ENCODE data around the gene STXBP5.

STXBP5 gene

DNA sequence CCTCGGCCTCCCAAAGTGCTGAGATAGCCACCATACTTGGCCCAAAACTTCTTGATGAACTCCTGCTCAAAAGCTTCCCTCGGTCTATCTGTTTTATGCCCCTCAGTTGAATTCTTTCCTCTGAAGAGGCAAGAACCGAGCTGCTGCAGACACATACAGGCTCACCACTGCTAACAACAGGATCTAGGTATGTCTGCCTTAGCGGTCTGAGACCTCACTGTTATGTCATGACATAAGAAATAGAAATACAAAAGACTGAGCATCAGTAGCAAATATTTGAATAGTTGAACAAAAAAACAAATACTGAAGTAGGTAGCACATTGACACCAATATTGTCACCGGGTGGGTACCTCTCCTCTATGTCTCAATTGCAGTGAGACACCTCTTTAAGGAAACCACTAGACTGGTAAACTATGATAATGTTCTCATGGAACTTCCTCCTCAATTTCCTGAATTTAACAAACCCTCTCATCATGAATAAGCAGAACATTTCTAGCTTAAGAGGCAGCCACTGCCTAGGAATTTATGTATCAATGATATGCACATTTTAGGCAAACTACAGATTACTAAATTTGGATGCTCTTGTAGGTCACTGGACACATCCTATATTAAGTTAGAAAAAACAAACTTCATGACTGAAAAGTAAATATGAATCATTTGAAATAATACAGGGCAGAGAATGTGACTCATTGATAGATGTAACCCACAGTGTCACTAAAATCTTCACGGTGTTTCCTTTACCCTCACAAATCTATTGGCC lies 9.4 kb upstream of the STXBP5 start:
- TF ChIP-seq POLR2A (IDR thresholded peaks at IDR 0.05; ENCODE audit: low read length) (no peak), GATA1 (IDR thresholded peaks at IDR 0.05; ENCODE audit: low read depth, low read length) (no peak)
- DNase-seq, result peak in 1 of 2 experiments; percentile 48

DNA sequence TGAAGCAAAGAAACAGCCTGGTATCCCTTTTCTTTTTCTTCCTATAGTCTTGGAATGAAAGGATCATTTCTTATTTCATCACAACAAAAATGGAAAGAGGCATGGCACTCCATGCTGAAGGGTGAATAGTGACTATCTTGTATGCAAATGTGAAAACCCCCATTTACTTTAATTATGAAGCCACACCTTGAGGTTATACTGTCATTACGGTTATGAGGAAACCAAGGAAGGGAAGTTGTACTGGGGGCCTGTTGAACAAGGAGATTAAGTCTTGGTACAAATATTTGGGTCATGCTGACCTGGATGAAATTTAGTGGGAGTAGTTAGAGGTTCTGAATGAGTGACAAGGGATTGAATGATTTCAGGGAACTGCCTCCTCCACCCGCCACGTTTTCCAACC lies 8.7 kb upstream of the STXBP5 start:
- TF ChIP-seq GATA1 (IDR thresholded peaks at IDR 0.05; ENCODE audit: low read depth, low read length), result no peak
- no peak for TF ChIP-seq POLR2A (IDR thresholded peaks at IDR 0.05; ENCODE audit: low read length)
- peak in 1 of 2 experiments; percentile 32 for DNase-seq

DNA sequence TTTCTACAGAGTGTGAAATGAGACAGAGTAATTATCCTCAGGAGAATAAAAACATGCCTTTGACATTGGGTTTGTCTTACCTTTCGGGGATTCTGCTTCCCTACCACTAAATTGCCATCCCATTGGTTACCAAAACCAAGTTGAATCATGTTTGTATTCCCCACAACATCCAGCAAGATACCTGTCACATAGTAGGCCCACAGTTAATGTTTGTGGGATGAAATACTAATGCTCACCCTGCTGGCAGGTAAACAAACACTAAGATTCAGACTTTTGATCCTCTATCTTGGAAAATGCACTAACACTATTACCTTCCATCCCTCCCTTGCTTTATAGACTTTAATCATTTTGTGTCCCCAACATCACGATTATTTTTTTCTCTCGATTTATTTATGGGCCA lies 8.2 kb upstream of the STXBP5 start:
- TF ChIP-seq POLR2A (IDR thresholded peaks at IDR 0.05; ENCODE audit: low read length) (no peak), GATA1 (IDR thresholded peaks at IDR 0.05; ENCODE audit: low read depth, low read length) (no peak)
- no peak for DNase-seq

DNA sequence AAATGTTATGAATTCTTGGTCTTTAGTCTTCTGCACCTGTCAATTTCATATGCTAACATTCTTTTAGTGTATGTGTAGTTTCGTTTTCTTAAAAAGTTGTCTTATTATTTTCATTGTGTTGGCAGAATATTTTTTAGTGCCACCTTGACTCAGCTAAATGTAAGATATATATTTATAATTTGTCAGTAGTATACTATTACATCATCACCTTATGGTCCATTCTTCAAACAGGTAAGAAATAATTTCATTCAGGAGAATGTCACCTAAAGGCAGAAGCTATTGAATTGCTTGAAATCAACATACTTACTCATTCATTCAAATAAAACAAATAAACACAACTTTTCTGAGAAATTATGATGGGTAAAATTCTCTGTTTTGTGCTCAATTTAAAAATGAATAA lies 3.5 kb upstream of the STXBP5 start:
- DNase-seq, result no peak
- TF ChIP-seq POLR2A (IDR thresholded peaks at IDR 0.05; ENCODE audit: low read length) (no peak), GATA1 (IDR thresholded peaks at IDR 0.05; ENCODE audit: low read depth, low read length) (no peak)

DNA sequence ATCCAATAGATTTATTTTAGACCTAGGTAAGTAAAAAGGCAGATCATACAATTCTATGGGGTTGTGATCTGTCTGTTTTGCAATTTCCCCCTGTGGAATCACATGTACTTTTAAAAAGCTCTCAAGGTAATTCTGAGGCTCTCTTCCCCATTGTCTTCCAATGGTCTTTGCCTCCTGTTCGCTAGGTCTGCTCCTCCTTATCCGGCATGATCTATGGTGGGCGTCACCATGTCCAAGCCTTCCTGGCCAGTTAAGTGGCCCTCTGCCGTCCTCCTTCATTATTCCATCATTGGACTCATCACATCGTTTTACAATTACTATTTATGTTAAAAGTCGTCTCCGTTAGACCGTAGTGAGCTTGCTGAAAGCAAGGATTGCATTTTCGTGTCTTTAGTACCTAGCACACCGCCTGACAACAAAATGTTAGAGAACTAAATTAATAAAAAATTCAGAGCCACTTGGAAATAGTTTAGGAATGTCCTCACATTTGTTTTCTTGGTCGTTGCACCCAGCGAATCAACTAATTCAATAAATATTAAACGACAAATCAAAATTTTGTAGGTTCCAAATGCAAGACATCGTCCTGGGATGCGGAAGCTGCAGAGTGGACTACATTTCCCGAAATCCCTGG lies 2.2 kb upstream of the STXBP5 start:
- DNase-seq, result peak; percentile 68 to 73
- no peak for TF ChIP-seq POLR2A (IDR thresholded peaks at IDR 0.05; ENCODE audit: low read length)
- no peak for TF ChIP-seq GATA1 (IDR thresholded peaks at IDR 0.05; ENCODE audit: low read depth, low read length)

DNA sequence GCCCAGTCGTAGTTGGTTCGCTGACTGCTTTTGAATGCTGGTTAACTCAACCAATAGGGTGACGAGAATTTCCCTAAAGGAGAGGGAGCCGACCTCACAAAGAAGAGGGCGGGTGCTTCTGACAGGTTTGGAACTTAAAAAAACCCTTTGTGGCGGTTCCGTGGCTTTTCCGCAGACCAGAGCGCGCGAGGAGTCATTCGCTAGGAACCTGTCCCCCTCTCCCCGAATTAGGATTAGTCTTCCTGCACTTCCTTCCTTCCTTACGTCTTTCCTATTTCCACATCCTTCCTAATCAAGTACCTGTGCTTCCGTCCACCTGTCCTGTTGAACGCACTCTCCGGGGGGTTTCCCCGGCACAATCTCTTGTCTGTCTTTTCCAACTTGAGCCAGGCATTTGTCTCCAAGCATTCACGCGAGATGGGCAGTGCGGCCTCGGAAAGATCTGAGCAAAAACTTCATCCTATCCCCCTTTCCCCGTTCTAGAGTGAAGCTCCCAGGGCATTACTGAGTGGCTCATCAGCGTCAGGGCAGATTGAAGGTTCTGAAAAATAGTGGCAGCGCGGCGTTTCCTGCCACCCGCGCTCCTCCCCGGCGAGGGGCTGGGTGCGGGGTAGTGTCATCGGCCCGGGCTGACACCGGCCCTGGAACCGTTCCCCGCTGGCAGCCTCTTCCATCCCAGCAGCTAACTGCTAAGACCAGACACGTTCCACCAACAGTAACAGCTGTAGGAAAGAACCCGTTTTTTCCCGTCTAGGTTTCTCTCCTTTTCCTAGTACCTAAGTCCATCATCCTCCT lies 1.5 kb upstream of the STXBP5 start:
- peak; percentile 96 for DNase-seq
- TF ChIP-seq POLR2A (IDR thresholded peaks at IDR 0.05; ENCODE audit: low read length) (peak; percentile 98), GATA1 (IDR thresholded peaks at IDR 0.05; ENCODE audit: low read depth, low read length) (no peak)

DNA sequence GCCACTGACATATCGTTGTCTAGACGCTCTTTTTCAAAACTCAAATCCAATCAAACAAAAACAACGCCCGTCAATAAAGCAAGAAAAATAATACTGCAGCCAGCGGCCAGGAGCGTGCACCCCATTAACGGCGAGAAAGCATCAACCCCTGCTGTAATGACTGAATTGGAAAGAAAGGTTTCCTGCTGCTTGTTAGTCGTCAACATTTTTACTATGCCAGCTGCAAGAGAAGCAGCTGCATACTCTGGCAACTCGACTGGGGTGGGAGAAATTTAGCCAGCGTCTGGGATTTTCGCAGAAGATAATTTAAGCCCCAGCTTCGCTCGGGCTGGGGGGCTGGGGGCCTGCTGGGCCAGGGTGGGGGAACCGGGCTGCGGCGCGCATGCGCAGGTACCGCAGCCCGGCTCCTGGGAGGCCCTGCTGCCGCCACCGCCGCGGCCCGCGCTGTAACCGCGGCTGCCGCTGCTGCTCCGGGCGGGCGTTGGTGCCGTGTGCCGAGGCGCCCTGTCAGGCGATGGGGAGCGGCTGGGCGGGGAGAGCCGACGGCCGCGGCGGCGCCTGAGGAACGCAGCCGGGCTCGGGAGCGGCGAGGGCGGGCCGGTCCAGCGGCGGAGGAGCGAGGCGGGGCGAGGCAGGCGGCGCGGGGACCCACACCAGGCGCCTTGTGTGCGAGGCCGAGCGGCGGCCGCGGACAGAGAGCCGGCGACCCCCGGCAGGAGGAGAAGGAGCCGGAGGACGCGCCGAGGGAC lies 732 bp upstream of the STXBP5 start:
- peak; percentile 91 to 95 for DNase-seq

DNA sequence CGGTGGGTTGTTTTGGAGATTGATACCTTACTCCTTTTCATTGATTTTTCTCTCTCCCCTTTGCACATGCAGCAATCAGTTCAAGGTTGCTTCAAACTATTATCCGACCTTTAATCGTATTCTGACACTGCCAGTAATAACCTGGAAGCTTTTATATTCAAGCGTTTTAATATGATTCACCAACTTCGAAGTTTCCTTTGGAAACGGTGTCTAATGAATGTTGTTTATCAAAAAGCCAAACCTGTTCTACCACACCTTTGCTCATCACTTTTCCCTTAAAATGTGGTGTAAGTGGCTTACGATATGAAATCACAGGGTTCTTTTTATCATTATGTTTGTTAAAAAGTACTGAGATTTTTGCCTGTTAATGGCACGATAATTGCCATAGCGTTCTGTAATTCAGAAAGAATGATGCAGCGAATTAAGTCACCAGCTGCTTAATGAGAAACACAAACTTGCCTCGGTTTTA lies 660 bp downstream of the STXBP5 start:
- peak; percentile 70 to 75 for DNase-seq
- no peak for TF ChIP-seq GATA1 (IDR thresholded peaks at IDR 0.05; ENCODE audit: low read depth, low read length)
- no peak for TF ChIP-seq POLR2A (IDR thresholded peaks at IDR 0.05; ENCODE audit: low read length)

More for the DNA sequence above, 732 bp upstream of the STXBP5 start:
- TF ChIP-seq POLR2A (IDR thresholded peaks at IDR 0.05; ENCODE audit: low read length) (no peak), GATA1 (IDR thresholded peaks at IDR 0.05; ENCODE audit: low read depth, low read length) (no peak)

DNA sequence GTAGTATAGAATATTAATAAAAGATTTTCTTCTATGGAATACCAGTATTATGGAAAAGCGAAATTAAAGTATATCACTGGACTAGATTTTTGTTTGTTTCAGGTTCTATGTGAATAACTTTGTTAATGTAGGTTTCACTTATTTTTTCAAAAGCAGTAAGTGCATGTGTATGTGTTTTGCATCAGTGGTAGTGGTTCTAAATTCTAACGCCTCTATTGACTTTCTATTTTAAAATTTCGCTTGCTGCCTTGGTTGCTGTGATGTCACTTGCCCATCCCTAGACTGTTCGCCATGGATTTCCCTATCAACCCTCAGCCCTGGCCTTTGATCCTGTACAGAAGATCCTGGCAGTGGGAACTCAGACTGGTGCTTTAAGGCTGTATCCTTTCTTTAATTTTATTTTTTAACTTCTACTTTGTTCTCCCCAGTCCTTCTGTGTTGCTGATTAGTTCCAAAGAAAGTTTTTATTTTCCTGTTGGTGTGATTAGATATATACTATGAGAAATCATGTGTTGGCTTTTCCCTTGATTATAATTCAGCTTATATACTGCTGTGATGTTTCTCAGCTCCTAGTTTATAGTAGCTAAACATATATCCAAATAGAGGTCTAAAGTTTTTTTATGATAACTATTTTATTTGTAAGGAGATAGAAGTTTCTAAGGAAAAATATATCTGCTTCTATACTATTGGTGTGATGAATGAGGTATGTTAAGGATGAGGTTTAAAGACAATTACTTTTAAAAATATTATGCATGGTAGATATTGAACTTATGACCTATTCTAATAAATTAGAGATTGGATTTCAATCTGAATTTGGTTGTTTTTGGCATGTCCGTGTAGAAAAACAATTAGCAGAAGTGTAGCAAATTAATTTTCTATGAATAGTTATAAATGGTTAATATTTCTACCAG lies 1.7 kb downstream of the STXBP5 start:
- peak; percentile 10 to 64 for DNase-seq

DNA sequence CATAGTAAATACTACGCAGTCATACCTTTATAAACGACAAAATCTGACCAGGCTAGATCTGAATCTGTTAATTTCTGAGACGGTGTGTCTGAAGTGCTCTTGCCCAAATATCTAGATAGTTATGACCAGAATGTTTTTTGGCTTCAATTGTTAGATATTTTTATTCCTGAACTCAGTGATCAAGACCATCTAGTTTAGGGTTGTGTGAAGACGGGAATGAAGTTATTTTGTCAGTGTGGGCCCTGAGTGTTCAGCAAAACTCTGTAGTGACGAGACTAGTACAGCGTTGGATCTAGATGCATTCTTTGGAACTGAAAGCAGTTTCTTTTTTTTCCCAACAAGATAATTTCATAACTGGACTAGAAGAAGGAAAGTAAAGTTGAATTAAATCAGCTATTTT lies 3.1 kb downstream of the STXBP5 start:
- peak in 1 of 2 experiments; percentile 24 for DNase-seq
- TF ChIP-seq POLR2A (IDR thresholded peaks at IDR 0.05; ENCODE audit: low read length), result no peak
- no peak for TF ChIP-seq GATA1 (IDR thresholded peaks at IDR 0.05; ENCODE audit: low read depth, low read length)

More for the DNA sequence above, 1.7 kb downstream of the STXBP5 start:
- TF ChIP-seq GATA1 (IDR thresholded peaks at IDR 0.05; ENCODE audit: low read depth, low read length) (no peak), POLR2A (IDR thresholded peaks at IDR 0.05; ENCODE audit: low read length) (no peak)

DNA sequence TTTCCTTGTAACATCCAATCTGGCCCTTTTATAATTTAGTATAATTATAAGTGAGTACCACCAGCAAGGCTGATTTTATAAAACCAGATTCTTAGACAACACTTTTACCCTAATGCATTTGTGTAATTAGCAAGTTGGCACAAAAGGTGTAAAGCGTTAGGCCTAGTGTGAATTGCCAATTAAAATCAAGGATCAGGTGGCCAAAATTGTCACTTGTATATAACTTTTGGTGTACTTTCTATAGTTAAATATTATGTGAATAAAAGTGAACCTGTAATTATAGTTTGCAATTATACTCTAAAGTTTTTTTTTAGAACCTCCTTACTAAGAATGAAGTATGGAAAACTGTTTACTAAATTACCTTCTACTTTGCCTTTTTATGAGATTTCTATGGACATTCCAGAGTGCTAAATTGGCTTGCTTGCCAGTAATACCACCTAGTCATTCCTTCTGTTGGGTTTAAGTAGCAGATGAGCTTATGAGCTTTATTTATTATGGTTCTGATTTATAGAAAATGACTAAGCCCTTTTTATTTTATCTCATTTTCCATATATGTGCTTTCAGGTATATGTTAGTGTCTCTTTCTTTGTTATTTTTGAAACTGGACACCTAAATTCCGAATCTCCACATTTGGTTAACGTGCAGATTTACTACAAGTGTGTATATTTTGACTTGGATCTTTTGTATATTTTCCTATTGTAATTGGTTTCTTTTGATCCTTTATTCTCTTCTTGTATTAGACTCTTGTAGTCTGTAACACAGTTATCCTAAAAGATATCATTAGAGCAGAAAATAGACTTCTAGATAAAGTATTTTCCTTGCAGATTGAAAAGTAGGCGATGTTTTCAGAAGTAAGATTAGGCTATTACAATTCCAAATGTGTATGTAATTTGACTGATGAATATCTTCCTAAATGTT lies 3.9 kb downstream of the STXBP5 start:
- TF ChIP-seq GATA1 (IDR thresholded peaks at IDR 0.05; ENCODE audit: low read depth, low read length) (no peak), POLR2A (IDR thresholded peaks at IDR 0.05; ENCODE audit: low read length) (no peak)
- no peak for DNase-seq
